T-cell (primary cell): ENCODE results near the gene C1orf159. TPM values are rescaled to one million over a fixed set of nuclear protein-coding genes. Genes with fewer than 3 reads are reported as not detected.

ENCODE experiments used
- ATAC-seq, 4 experiments: fragments of 200-7000 bp in 3 of 4; fragments of 150-1000 bp in 1 of 4; cut with Tn5 transposase; replicated peaks in 1 of 4; 1 replicate in 3 of 4; 2 replicates in 1 of 4; pipeline ENCODE4 v1.10.0; 2021; ENCODE audit warnings: moderate library complexity in 3 of 4, mild to moderate bottlenecking in 2 of 4, moderate number of reproducible peaks in 1 of 4
- CTCF ChIA-PET, 2 donors: fragments of 300-600 bp; sonication (Branson Sonifier 250); formaldehyde crosslinking; loops; one replicate each; lab custom pipeline; 2022; ENCODE audit warnings: antibody characterized with exemption in 2 of 2; lab: Charles Lee
- POLR2A ChIA-PET, 2 donors: fragments of 300-600 bp; sonication (Branson Sonifier 250); formaldehyde crosslinking; loops; one replicate each; lab custom pipeline; 2022; ENCODE audit warnings: antibody characterized with exemption in 2 of 2; lab: Charles Lee
- DNase-seq, 35 experiments: peaks; one replicate each; pipeline versions ENCODE4 v3.0.0 to v3.0.0-alpha.2; 2013 to 2023
- H3K27ac ChIP-seq: one replicate; pipeline ENCODE4 v1.5.1; 2013; ENCODE audit warnings: low read length
- H3K27me3 ChIP-seq, 2 experiments: replicated peaks in 1 of 2; 1 replicate in 1 of 2; 2 replicates in 1 of 2; pipeline versions ENCODE4 v1.6.1 to v1.7.0; 2013; ENCODE audit warnings: low read length in 1 of 2, mixed read lengths in 1 of 2; ENCODE audit not compliant: control insufficient read depth in 2 of 2, insufficient read depth in 2 of 2; ENCODE audit errors: extremely low read depth in 1 of 2
- H3K36me3 ChIP-seq, 2 donors: 1 replicate in 1 of 2; 2 replicates in 1 of 2; pipeline versions ENCODE4 v1.6.1 to v1.7.0; 2013; ENCODE audit warnings: low read length in 1 of 2; ENCODE audit not compliant: control insufficient read depth in 2 of 2, insufficient read depth in 1 of 2; ENCODE audit errors: extremely low read depth in 1 of 2
- H3K4me1 ChIP-seq, 2 experiments: 1 replicate in 1 of 2; 2 replicates in 1 of 2; pipeline versions ENCODE4 v1.6.1 to v1.7.0; 2013; ENCODE audit warnings: low read length in 2 of 2, mixed read lengths in 1 of 2; ENCODE audit not compliant: insufficient read depth in 2 of 2, control insufficient read depth in 1 of 2; ENCODE audit errors: extremely low read depth in 1 of 2
- H3K4me3 ChIP-seq, 2 donors: 1 replicate in 1 of 2; 2 replicates in 1 of 2; pipeline versions ENCODE4 v1.5.1 to v1.7.0; 2013; ENCODE audit warnings: mild to moderate bottlenecking in 2 of 2, low read length in 1 of 2, moderate library complexity in 1 of 2; ENCODE audit not compliant: control insufficient read depth in 1 of 2; ENCODE audit errors: extremely low read depth in 1 of 2
- H3K9me3 ChIP-seq: 2 replicates; pipeline ENCODE4 v1.7.0; 2013
- H3K27ac Mint-ChIP-seq, 2 donors: one replicate each; pipeline ENCODE4 v1.8.0; 2020 to 2021; ENCODE audit warnings: mild to moderate bottlenecking in 2 of 2, mixed read lengths in 2 of 2
- H3K27me3 Mint-ChIP-seq, 2 donors: one replicate each; pipeline ENCODE4 v1.8.0; 2021 to 2022; ENCODE audit warnings: mixed read lengths in 2 of 2
- H3K36me3 Mint-ChIP-seq: one replicate; pipeline ENCODE4 v1.8.0; 2021; ENCODE audit warnings: mixed read lengths
- H3K4me1 Mint-ChIP-seq, 3 donors: one replicate each; pipeline ENCODE4 v1.8.0; 2020 to 2022; ENCODE audit warnings: mixed read lengths in 3 of 3, mild to moderate bottlenecking in 1 of 3
- H3K4me3 Mint-ChIP-seq, 3 donors: one replicate each; pipeline ENCODE4 v1.8.0; 2020 to 2022; ENCODE audit warnings: mild to moderate bottlenecking in 3 of 3, mixed read lengths in 3 of 3, moderate library complexity in 3 of 3
- H3K9me3 Mint-ChIP-seq, 3 donors: one replicate each; pipeline ENCODE4 v1.8.0; 2020 to 2022; ENCODE audit warnings: mixed read lengths in 3 of 3
- WGBS: methylation state at CpG from one replicate; pipeline ENCODE4 v1.1.5; 2013; ENCODE audit warnings: missing lambda C conversion rate; ENCODE audit not compliant: insufficient coverage; 5-methylcytosine and 5-hydroxymethylcytosine counted together
- total RNA-seq, 35 experiments: library from RNA in 6 of 35; stranded (reverse) in 6 of 35; fragments of 120-200 nt in 1 of 35; gene quantifications; one replicate each; pipeline versions ENCODE4 v1.2.1 to v1.2.4 and lab custom pipeline; 2013 to 2026

C1orf159 gene
- total RNA-seq, 5 donors from 2014 or later (not counting 1 experiment from before 2014, with no cell fraction given), result 20.4 to 37.7 (median 22.5) TPM

- Mint-ChIP-seq H3K4me3 (no peak overlapping the region), H3K4me1 (peaks cover 11 to 20% (median 16%) of the 10 kb centered on the region in 3 donors), H3K36me3 (no peaks in the 10 kb centered on the region), H3K9me3 (no peaks in the 10 kb centered on the region), H3K27me3 (peaks cover 6 to 12% of the 10 kb centered on the region in 2 donors), H3K27ac (no peak overlapping the region)
- no peak overlapping the region for H3K4me3 ChIP-seq
- peaks cover 0 to 21% of the 10 kb centered on the region in 2 experiments for H3K4me1 ChIP-seq
- H3K36me3 ChIP-seq, result no peaks in the 10 kb centered on the region
- ChIA-PET POLR2A (no interaction called here), CTCF (interaction anchor here in 1 of 2 donors (0.8 to 1.2 kb wide), 2 partner anchors 27 to 57 kb away, joined by 4 read pairs; no protein-coding TSS in a partner anchor)
- 63% methylated on average over 55 of the region's 60 CpGs for WGBS
- H3K27me3 ChIP-seq, result peaks cover 0 to 40% of the 10 kb centered on the region in 2 experiments
- H3K27ac ChIP-seq, result no peak overlapping the region
- ATAC-seq (peak; percentile 4 to 47 (median 12)), DNase-seq (no peak)
- no peaks in the 10 kb centered on the region for H3K9me3 ChIP-seq
Observed at GRCh38 chr1:1041092-1041523, 74.8 kb downstream of the C1orf159 start.

- peaks cover 0 to 21% of the 10 kb centered on the region in 2 experiments for H3K4me1 ChIP-seq
- POLR2A ChIA-PET, result interaction anchor here (0.6 kb wide), 2 partner anchors 20 to 175 kb away, joined by 3 to 4 read pairs; partner anchors contain the start of gene AGRN (in 1 of the 2)
- Mint-ChIP-seq H3K4me3 (peak overlapping the region; percentile 57 to 77 (median 66)), H3K9me3 (no peaks in the 10 kb centered on the region), H3K4me1 (peaks cover 11 to 20% (median 16%) of the 10 kb centered on the region in 3 donors), H3K36me3 (no peaks in the 10 kb centered on the region), H3K27me3 (peaks cover 10 to 17% of the 10 kb centered on the region in 2 donors), H3K27ac (no peak overlapping the region)
- no peaks in the 10 kb centered on the region for H3K36me3 ChIP-seq
- peak overlapping the region; percentile 26 to 36 for H3K4me3 ChIP-seq
- WGBS, result 2% methylated on average over 83 of the region's 99 CpGs
- CTCF ChIA-PET, result interaction anchor here in 1 of 2 donors (0.7 to 1.2 kb wide), 3 partner anchors 26 to 56 kb away, joined by 4 read pairs; no protein-coding TSS in a partner anchor
- H3K27me3 ChIP-seq, result peaks cover 0 to 48% of the 10 kb centered on the region in 2 experiments
- no peaks in the 10 kb centered on the region for H3K9me3 ChIP-seq
- ATAC-seq, result peak; percentile 91 to 92 (median 92)
- DNase-seq, result peak; percentile 60 to 92 (median 80)
- no peak overlapping the region for H3K27ac ChIP-seq
Observed at GRCh38 chr1:1040004-1040991, 75.6 kb downstream of the C1orf159 start.

GRCh38 chr1:1039145-1039910, 76.6 kb downstream of the C1orf159 start:
- CTCF ChIA-PET, result no interaction called here
- Histone ChIP-seq H3K27ac (no peak overlapping the region), H3K9me3 (no peaks in the 10 kb centered on the region), H3K36me3 (no peaks in the 10 kb centered on the region), H3K27me3 (peaks cover 0 to 58% of the 10 kb centered on the region in 2 experiments), H3K4me3 (no peak overlapping the region), H3K4me1 (peaks cover 0 to 25% of the 10 kb centered on the region in 2 experiments)
- ATAC-seq (no peak), DNase-seq (peak in 1 of 35 experiments; percentile 26)
- Mint-ChIP-seq H3K4me1 (peaks cover 11 to 21% (median 16%) of the 10 kb centered on the region in 3 donors), H3K27me3 (peaks cover 10 to 21% of the 10 kb centered on the region in 2 donors), H3K27ac (no peak overlapping the region), H3K4me3 (peak overlapping the region; percentile 57 to 77 (median 66)), H3K36me3 (no peaks in the 10 kb centered on the region), H3K9me3 (no peaks in the 10 kb centered on the region)
- 13% methylated on average over 10 of the region's 17 CpGs for WGBS
- POLR2A ChIA-PET, result no interaction called here

GRCh38 chr1:1038694-1039093, 77.2 kb downstream of the C1orf159 start:
- H3K36me3 Mint-ChIP-seq, result no peaks in the 10 kb centered on the region
- ChIA-PET POLR2A (no interaction called here), CTCF (no interaction called here)
- Histone ChIP-seq H3K36me3 (no peaks in the 10 kb centered on the region), H3K27ac (no peak overlapping the region), H3K4me3 (no peak overlapping the region), H3K27me3 (peaks cover 0 to 64% of the 10 kb centered on the region in 2 experiments), H3K9me3 (no peaks in the 10 kb centered on the region), H3K4me1 (peaks cover 0 to 31% of the 10 kb centered on the region in 2 experiments)
- no peaks in the 10 kb centered on the region for H3K9me3 Mint-ChIP-seq
- H3K4me1 Mint-ChIP-seq, result peaks cover 11 to 21% (median 16%) of the 10 kb centered on the region in 3 donors
- no peak for ATAC-seq
- peaks cover 10 to 22% of the 10 kb centered on the region in 2 donors for H3K27me3 Mint-ChIP-seq
- H3K27ac Mint-ChIP-seq, result no peak overlapping the region
- peak overlapping the region in 2 of 3 donors; percentile 47 to 77 for H3K4me3 Mint-ChIP-seq
- no peak for DNase-seq
- 90% methylated on average over 2 of the region's 6 CpGs for WGBS

- ChIA-PET CTCF (no interaction called here), POLR2A (no interaction called here)
- Mint-ChIP-seq H3K4me1 (peaks cover 11 to 22% (median 16%) of the 10 kb centered on the region in 3 donors), H3K4me3 (no peak overlapping the region), H3K36me3 (no peaks in the 10 kb centered on the region), H3K9me3 (no peaks in the 10 kb centered on the region), H3K27ac (no peak overlapping the region), H3K27me3 (peaks cover 10 to 22% of the 10 kb centered on the region in 2 donors)
- peaks cover 0 to 37% of the 10 kb centered on the region in 2 experiments for H3K4me1 ChIP-seq
- no peak for ATAC-seq
- no peaks in the 10 kb centered on the region for H3K9me3 ChIP-seq
- H3K36me3 ChIP-seq, result no peaks in the 10 kb centered on the region
- no peak for DNase-seq
- H3K4me3 ChIP-seq, result no peak overlapping the region
- WGBS, result 81% methylated on average over 19 of the region's 30 CpGs
- H3K27me3 ChIP-seq, result peaks cover 0 to 69% of the 10 kb centered on the region in 2 experiments
- no peak overlapping the region for H3K27ac ChIP-seq
Observed at GRCh38 chr1:1037366-1038327, 78.2 kb downstream of the C1orf159 start.
